T-helper 17 cell (primary cell): ENCODE data around the gene DNPEP. TPM values are rescaled to one million over a fixed set of nuclear protein-coding genes. Genes with fewer than 3 reads are reported as not detected.

Experiments
- ATAC-seq: fragments of 150-1000 bp; cut with Tn5 transposase; 2 replicates; pipeline ENCODE4 v1.10.0; 2021; ENCODE audit warnings: mild to moderate bottlenecking, moderate library complexity
- DNase-seq, 3 donors: peaks; one replicate each; pipeline versions ENCODE4 v3.0.0 to v3.0.0-alpha.2; 2020 to 2021
- H3K9me3 ChIP-seq: one replicate; pipeline ENCODE4 v1.7.0; 2013; ENCODE audit warnings: low read length, mild to moderate bottlenecking; ENCODE audit not compliant: control insufficient read depth, poor library complexity, severe bottlenecking
- H3K27ac Mint-ChIP-seq: one replicate; pipeline ENCODE4 v1.8.0; 2022; ENCODE audit warnings: mild to moderate bottlenecking, moderate library complexity, mixed read lengths
- H3K27me3 Mint-ChIP-seq: one replicate; pipeline ENCODE4 v1.8.0; 2022; ENCODE audit warnings: mixed read lengths
- H3K36me3 Mint-ChIP-seq: one replicate; pipeline ENCODE4 v1.8.0; 2022; ENCODE audit warnings: low read depth, mixed read lengths
- H3K4me1 Mint-ChIP-seq: one replicate; pipeline ENCODE4 v1.8.0; 2022; ENCODE audit warnings: mild to moderate bottlenecking, mixed read lengths
- H3K4me3 Mint-ChIP-seq: one replicate; pipeline ENCODE4 v1.8.0; 2022; ENCODE audit warnings: mild to moderate bottlenecking, moderate library complexity, mixed read lengths
- total RNA-seq, 4 donors: library from RNA in 2 of 4; stranded (reverse) in 2 of 4; gene quantifications; one replicate each; pipeline ENCODE4 v1.2.3 and lab custom pipeline; 2022 to 2026

Gene DNPEP
- total RNA-seq, 2 donors from 2014 or later: 81.3 to 107 TPM

DNA sequence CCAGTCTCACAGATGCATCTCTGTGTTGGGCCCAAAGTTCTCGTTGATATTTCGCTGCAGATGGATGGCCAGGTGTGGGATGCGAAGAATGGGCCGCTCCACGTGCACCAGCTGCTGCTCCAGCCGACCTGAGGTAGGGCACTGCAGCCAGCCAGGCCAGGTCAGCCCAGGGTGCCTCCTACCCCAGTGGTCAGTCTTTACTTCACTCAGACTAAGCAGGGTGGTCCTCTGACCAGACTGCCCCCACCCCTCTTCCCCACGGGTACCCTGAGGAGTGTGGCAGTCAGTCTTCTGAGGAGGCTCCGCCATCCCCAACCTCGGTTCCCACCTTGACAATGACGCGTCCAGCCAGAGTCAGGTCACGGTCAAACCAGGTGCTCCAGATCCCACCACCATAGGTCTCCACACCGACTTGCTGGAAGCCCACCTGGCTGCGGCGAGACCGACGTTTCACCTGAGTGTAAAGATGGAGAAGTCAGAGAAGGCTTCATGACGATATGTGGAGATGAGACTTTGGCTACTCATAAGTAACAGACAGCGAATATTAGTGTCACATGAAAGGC, 1.7 kb downstream of the DNPEP start:
- no peak overlapping the region for H3K27ac Mint-ChIP-seq
- H3K27me3 Mint-ChIP-seq: no peaks in the 10 kb centered on the region
- peaks cover 10% of the 10 kb centered on the region for H3K36me3 Mint-ChIP-seq
- H3K4me3 Mint-ChIP-seq: no peak overlapping the region
- DNase-seq: no peak
- peaks cover 16% of the 10 kb centered on the region for H3K4me1 Mint-ChIP-seq
- H3K9me3 ChIP-seq: no peaks in the 10 kb centered on the region
- ATAC-seq: no peak

DNA sequence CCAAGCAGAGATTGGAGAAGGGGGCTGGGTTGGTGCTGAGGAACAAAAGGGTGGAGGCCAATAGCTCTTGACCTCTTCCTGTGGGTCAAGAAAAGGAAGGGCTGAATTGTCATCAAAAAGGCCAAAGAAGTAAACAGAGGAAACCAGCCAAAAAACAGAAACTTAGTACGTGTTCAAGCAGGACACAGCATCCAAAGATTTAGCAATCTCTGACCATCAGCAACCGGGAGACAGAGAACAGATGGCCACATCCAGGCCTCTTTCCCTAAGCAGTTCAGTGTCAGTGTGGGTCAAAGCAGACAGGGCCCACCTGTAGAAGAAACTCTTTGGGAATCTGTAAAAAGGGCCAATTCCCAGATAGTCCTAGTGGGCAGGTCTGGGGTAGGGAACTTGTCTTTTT, 2.9 kb downstream of the DNPEP start:
- no peaks in the 10 kb centered on the region for H3K9me3 ChIP-seq
- Mint-ChIP-seq H3K4me3 (no peak overlapping the region), H3K27me3 (no peaks in the 10 kb centered on the region), H3K36me3 (peaks cover 14% of the 10 kb centered on the region), H3K4me1 (peaks cover 16% of the 10 kb centered on the region), H3K27ac (no peak overlapping the region)
- DNase-seq (no peak), ATAC-seq (no peak)

DNA sequence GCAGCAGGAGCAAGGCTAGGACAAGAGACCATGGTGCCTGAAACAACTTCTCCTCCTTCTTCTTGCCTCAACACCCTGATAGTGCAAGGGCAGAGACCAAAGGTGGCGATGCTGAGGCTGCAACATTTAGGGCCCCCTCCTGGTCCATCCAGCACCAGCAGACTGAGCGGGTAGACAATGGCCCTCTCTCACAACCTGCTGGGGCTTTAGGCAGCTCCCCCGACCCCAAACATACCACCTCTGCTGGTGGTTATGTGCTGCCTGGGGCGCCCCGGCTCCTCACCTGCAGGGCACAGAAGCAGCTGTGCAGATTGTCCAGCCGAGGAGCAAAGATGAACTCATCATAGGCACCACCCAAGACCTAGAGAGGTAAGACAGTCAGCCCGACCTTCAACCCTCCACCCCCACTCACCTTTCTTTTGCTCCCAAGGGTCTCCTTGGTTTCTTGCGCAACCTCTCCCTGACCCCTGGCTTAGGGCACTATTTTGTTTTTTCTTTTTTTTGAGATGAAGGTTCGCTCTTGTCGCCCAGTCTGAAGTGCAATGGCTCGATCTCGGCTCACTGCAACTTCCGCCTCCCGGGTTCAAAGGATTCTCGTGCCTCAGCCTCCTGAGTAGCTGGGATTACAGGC, 3.5 kb downstream of the DNPEP start:
- Mint-ChIP-seq H3K36me3 (peaks cover 14% of the 10 kb centered on the region), H3K4me3 (no peak overlapping the region)

DNA sequence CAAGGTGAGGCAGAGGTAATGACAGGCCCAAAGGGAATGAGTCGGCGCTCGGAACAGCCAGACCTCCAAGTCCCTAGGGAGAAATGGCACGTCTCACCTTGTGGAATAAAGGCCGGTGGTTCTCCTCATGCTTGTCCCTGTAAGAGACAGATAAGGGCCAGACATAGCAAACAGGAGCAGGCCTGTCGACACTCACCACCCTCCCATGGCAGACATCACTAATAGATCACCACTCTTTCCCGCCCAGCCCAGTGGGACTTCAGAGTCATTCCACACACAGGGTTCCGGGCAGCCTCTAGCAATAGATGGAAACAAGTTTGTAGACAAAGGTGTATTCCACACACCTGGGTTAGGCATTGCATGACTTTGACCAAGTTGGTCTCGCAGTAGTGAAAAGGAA, 6.3 kb downstream of the DNPEP start:
- Mint-ChIP-seq H3K27ac (no peak overlapping the region), H3K4me1 (peaks cover 6% of the 10 kb centered on the region), H3K27me3 (no peaks in the 10 kb centered on the region), H3K36me3 (peaks cover 17% of the 10 kb centered on the region), H3K4me3 (no peak overlapping the region)
- DNase-seq: no peak
- ATAC-seq: no peak
- H3K9me3 ChIP-seq: no peaks in the 10 kb centered on the region

More for the DNA sequence above, 3.5 kb downstream of the DNPEP start:
- no peaks in the 10 kb centered on the region for H3K27me3 Mint-ChIP-seq
- ATAC-seq: no peak
- DNase-seq: no peak
- peak overlapping the region; percentile 9 for H3K27ac Mint-ChIP-seq
- H3K4me1 Mint-ChIP-seq: peaks cover 16% of the 10 kb centered on the region
- no peaks in the 10 kb centered on the region for H3K9me3 ChIP-seq

DNA sequence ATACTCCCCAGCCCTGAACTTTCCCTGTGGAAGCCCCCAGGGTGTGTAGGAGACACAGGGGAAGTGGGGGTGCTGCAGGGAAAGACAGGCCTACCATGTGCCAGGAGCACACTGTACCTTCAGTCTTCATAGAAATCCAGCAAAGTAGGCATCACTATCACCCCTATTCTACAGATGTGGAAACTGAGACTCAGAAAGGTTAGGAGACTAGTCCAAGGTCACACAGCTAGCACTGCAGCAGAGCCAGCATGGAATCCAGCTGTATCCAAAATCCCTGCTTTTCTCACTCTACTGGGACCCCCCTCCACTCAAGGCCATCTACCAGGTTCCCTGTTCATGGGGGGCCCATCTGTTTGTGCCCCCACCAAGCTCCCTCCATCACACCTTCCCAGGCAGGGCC, 6.8 kb downstream of the DNPEP start:
- Mint-ChIP-seq H3K27me3 (no peaks in the 10 kb centered on the region), H3K4me1 (peaks cover 6% of the 10 kb centered on the region), H3K4me3 (no peak overlapping the region), H3K27ac (no peak overlapping the region), H3K36me3 (peaks cover 17% of the 10 kb centered on the region)
- ATAC-seq (no peak), DNase-seq (no peak)
- H3K9me3 ChIP-seq: no peaks in the 10 kb centered on the region

DNA sequence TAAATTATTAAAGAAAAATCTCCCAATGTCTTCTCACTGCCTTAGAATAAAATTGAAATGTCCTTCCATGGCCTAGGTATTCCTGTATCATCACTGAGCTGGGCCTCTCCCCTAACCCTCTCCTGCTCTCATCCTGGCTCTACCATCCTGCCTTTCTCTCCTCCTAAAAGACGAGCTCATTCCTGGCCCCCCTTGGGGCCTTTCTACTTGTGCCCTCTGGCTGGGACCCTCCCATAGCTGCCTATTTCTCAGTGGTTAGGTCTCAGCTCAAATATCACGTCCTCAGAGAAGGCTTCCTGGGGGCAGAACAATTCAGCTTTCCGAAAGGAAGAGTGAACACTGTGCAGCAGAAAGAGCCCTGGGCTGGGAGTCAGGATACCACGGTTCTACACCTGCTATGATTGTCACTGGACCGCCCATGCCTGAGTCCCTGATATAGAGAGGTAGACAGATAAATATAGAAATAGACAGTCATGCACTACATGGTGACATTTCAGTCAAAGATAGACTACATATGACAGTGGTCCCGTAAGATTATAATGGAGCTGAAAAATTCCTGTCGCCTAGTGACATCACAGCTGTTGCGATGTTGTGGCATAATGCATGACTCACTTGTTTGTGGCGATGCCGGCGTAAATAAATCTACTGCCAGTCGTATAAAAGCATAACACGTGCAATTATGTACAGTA, 9.4 kb downstream of the DNPEP start:
- Mint-ChIP-seq H3K4me3 (peak overlapping the region; percentile 12), H3K27me3 (no peaks in the 10 kb centered on the region), H3K4me1 (peaks cover 4% of the 10 kb centered on the region), H3K27ac (no peak overlapping the region), H3K36me3 (peaks cover 14% of the 10 kb centered on the region)
- H3K9me3 ChIP-seq: no peaks in the 10 kb centered on the region
- ATAC-seq (no peak), DNase-seq (no peak)

DNA sequence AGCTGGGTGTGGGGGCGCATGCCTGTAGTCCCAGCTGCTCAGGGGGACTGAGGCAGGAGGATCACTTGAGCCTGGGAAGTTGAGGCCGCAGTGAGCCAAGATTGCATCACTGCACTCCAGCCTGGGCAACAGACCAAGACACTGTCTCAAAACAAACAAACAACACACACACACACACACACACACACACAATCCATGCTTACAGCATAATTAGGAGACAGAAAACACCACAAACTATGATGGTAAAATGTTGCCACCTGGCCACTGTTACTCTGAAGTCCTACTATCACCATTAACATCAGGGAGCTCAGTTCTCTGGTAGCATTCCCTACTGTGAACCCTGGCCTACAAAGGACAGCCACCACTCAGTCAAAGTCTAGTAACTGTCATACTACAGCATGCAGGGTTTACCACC, 18.3 kb downstream of the DNPEP start:
- Mint-ChIP-seq H3K36me3 (peaks cover 6% of the 10 kb centered on the region), H3K4me3 (no peak overlapping the region), H3K4me1 (peaks cover 2% of the 10 kb centered on the region), H3K27me3 (no peaks in the 10 kb centered on the region), H3K27ac (no peak overlapping the region)
- H3K9me3 ChIP-seq: no peaks in the 10 kb centered on the region
- DNase-seq: no peak
- ATAC-seq: no peak

DNA sequence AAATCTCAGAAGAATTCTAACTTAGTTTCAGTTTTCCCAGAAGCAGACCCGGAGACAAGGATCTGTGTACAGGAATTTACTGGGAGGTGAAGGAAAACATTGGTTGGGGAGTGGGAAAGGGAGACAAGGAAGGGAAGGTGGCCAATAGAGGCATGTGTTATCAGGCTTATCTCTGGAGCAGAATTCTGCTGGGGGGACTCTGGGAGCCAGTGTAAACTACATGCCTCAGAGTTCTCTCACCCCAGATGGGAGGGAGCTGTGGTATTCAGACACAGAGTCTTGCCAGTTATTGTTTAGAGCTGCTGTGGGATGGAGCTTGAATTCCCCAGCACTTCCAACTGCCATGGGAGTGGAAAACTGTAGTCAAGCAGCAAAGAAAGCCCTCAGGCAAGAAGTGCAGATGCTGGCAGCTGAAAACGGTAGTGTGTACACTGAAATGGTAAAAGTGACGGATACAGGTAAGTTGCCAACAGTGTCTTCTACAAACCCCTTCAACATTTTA, 19.0 kb downstream of the DNPEP start:
- H3K4me3 Mint-ChIP-seq: no peak overlapping the region
- H3K9me3 ChIP-seq: no peaks in the 10 kb centered on the region
- no peak overlapping the region for H3K27ac Mint-ChIP-seq
- no peak for DNase-seq
- peaks cover 2% of the 10 kb centered on the region for H3K4me1 Mint-ChIP-seq
- ATAC-seq: no peak
- H3K36me3 Mint-ChIP-seq: peaks cover 6% of the 10 kb centered on the region
- no peaks in the 10 kb centered on the region for H3K27me3 Mint-ChIP-seq

DNA sequence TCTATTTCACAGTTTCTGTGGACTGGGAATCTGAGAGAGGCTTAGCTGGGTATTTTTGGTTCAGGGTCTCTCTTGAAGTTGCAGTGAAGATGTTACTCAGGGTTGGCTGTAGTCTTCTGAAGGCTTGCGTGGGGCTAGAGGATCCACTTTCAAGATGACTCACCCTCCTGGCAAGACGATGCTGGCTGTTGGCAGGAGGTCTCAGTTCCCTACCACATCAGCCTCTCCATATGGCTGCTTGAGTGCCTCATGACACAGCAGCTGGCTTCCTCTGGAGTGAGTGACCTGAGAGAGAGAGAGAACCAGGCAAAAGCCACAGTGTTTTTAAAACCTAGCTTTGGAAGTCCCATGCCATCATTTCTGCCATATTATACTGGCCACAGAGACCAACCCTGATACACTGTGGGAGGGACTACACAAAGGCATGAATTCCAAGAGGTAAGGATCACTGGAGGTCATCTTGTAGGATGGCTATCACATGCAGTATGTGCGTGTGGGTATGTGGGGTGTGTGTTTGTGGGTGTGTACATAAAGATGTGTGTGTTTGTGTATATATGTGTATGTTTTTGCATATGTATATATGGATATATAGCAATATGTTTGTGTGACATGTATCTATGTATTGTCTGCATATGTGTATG, 25.1 kb downstream of the DNPEP start:
- H3K4me1 Mint-ChIP-seq: peaks cover 2% of the 10 kb centered on the region
- peaks cover 8% of the 10 kb centered on the region for H3K36me3 Mint-ChIP-seq
- ATAC-seq: no peak
- H3K27ac Mint-ChIP-seq: no peak overlapping the region
- H3K4me3 Mint-ChIP-seq: no peak overlapping the region
- H3K27me3 Mint-ChIP-seq: peaks cover 26% of the 10 kb centered on the region
- DNase-seq: no peak
- H3K9me3 ChIP-seq: no peaks in the 10 kb centered on the region

DNA sequence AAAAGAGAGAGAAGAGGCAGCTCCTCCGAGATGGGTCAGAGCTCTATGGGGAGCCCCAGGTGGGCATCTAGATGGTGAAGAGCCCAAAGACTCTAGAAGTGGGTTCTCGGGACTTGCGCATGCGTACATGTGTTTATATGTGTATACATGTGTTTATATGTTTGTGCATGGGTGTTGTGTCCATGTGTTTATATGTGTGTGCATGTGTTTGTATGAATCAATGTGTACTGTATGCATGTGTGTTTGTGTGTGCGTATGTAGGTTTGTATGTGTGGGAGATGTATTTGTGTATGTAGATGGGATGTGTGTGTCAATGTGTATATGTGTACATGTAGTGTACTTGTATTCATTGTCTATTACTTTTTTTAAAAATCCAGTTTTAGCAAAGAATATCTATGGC, 25.6 kb downstream of the DNPEP start:
- no peak overlapping the region for H3K27ac Mint-ChIP-seq
- no peaks in the 10 kb centered on the region for H3K9me3 ChIP-seq
- DNase-seq (no peak), ATAC-seq (no peak)
- H3K4me1 Mint-ChIP-seq: peaks cover 2% of the 10 kb centered on the region
- peaks cover 30% of the 10 kb centered on the region for H3K27me3 Mint-ChIP-seq
- H3K36me3 Mint-ChIP-seq: peaks cover 8% of the 10 kb centered on the region
- no peak overlapping the region for H3K4me3 Mint-ChIP-seq

DNA sequence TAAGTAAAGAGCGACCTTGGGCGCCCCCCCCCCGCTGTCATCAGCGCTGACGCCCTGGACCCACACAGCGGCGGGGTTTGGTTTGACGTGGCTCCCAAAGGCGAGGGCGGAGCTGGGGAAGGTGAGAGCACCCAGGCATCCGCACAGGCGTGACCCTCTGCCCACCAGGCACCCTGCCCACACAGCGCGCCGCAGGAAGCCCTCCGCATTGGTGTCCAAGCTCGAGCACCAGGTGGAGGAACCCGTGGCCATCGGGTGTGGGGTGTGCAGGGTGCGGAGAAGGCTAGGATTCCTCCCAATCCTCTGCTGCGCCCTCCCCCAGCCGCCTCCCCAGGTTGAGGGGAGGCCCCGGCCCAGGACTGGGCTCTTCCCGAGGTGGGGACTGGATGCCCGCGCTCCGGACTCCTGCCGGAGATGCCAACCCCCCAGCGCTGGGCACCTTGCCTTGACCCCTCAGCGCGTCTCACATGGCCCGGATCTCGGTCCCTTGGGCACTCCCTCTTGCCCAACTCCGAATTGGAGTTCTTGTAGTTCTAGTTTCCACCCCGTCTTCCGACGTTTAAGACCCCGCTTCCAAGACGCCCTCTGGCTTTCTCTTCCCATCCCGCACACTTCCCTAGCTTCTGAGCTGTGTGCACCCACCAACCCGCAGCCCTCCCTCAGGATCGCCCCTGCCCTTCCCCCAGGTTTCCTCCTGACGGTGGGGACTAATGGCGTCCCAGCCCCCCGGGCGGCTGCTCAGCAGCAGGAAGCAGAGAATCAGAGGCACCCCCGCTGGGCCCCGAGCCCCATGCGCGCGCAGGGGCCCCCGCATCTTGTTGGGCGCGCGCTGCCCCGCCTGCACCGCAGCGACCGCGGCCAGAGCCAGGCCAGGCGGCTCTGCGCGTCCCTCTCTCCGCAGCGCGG, 29.3 kb downstream of the DNPEP start:
- peaks cover 8% of the 10 kb centered on the region for H3K36me3 Mint-ChIP-seq
- no peak for DNase-seq
- H3K4me1 Mint-ChIP-seq: peaks cover 2% of the 10 kb centered on the region
- H3K27ac Mint-ChIP-seq: no peak overlapping the region
- H3K4me3 Mint-ChIP-seq: no peak overlapping the region
- H3K9me3 ChIP-seq: no peaks in the 10 kb centered on the region
- H3K27me3 Mint-ChIP-seq: peaks cover 66% of the 10 kb centered on the region
- ATAC-seq: no peak

DNA sequence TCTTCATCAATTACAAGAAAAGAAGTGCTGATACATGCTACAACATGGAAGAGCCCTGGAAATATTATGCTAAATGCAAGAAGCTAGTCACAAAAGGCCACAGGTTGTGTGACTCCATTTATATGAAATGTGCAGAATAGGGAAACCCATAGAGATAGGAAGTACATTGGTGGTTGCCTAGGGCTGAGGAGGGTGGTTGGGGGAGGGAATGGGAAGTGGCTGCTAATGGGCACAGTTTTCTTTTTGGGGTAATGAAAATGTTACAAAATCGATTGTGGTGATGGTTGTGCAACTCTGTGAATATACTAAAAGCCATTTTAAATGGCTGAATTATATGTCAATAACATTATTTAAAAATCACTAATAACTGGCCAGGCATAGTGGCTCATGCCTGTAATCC, 30.9 kb downstream of the DNPEP start:
- H3K27ac Mint-ChIP-seq: no peak overlapping the region
- peaks cover 2% of the 10 kb centered on the region for H3K4me1 Mint-ChIP-seq
- no peak for DNase-seq
- H3K27me3 Mint-ChIP-seq: peaks cover 74% of the 10 kb centered on the region
- no peak for ATAC-seq
- no peak overlapping the region for H3K4me3 Mint-ChIP-seq
- H3K36me3 Mint-ChIP-seq: peaks cover 4% of the 10 kb centered on the region
- no peaks in the 10 kb centered on the region for H3K9me3 ChIP-seq
